Brain microvascular endothelial cell (primary cell): ENCODE data around the gene CHD9.

Experiments
- DNase-seq: peaks from one replicate; pipeline ENCODE4 v3.0.0-alpha.2; 2020
- H3K27ac ChIP-seq: fragments of 250-450 bp; sonication (Bioruptor Pico); 2 replicates; pipeline ENCODE4 v1.5.1; 2020; ENCODE audit warnings: mild to moderate bottlenecking, moderate library complexity
- H3K27me3 ChIP-seq: fragments of 250-450 bp; sonication (Bioruptor Pico); replicated peaks from 2 replicates; pipeline ENCODE4 v1.5.1; 2020; ENCODE audit warnings: mild to moderate bottlenecking
- H3K36me3 ChIP-seq: fragments of 250-450 bp; sonication (Bioruptor Pico); replicated peaks from 2 replicates; pipeline ENCODE4 v1.5.1; 2020; ENCODE audit warnings: mild to moderate bottlenecking
- H3K4me3 ChIP-seq: 2 replicates; pipeline ENCODE4 v1.5.1; 2011; ENCODE audit warnings: low read depth, mild to moderate bottlenecking, control low read depth, low read length, moderate library complexity
- CTCF ChIP-seq: IDR thresholded peaks from 2 replicates; pipeline ENCODE4 v1.5.1; 2011; ENCODE audit warnings: low read depth, mild to moderate bottlenecking, moderate library complexity, low read length, control low read depth, inconsistent platforms; ENCODE audit errors: missing control alignments
- in situ Hi-C: cut with HindIII; loops from 2 replicates; pipeline ENCODE4 v1.10.0; 2017; ENCODE audit warnings: low sequenced_read_pairs, low pct_ligation_motif_present

The CHD9 gene

GRCh38 chr16:53100131-53100748, 45.4 kb downstream of the CHD9 start:
- no peak for DNase-seq
- TF ChIP-seq CTCF, result no peak
- in situ Hi-C loops, result no loop called here
- H3K36me3 ChIP-seq, result no peaks in the 10 kb centered on the region
- H3K27me3 ChIP-seq, result no peaks in the 10 kb centered on the region
- peak overlapping the region; percentile 90 for H3K27ac ChIP-seq
- peak overlapping the region; percentile 46 for H3K4me3 ChIP-seq

- H3K27me3 ChIP-seq, result no peaks in the 10 kb centered on the region
- in situ Hi-C loops, result no loop called here
- H3K27ac ChIP-seq, result no peak overlapping the region
- H3K36me3 ChIP-seq, result no peaks in the 10 kb centered on the region
- no peak for DNase-seq
- no peak for TF ChIP-seq CTCF
- H3K4me3 ChIP-seq, result no peak overlapping the region
These were observed 46.1 kb downstream of the CHD9 start for GRCh38 chr16:53100889-53101288.

GRCh38 chr16:53103811-53104210, 49.0 kb downstream of the CHD9 start:
- no peak for TF ChIP-seq CTCF
- Histone ChIP-seq H3K36me3 (no peaks in the 10 kb centered on the region), H3K27ac (no peak overlapping the region), H3K27me3 (no peaks in the 10 kb centered on the region), H3K4me3 (no peak overlapping the region)
- in situ Hi-C loops, result no loop called here
- DNase-seq, result no peak

- in situ Hi-C loops, result no loop called here
- Histone ChIP-seq H3K27me3 (no peaks in the 10 kb centered on the region), H3K36me3 (no peaks in the 10 kb centered on the region), H3K27ac (no peak overlapping the region), H3K4me3 (no peak overlapping the region)
- DNase-seq, result no peak
- TF ChIP-seq CTCF, result no peak
These were observed 50.8 kb downstream of the CHD9 start for GRCh38 chr16:53105565-53105964.

- no peak for DNase-seq
- no peaks in the 10 kb centered on the region for H3K27me3 ChIP-seq
- no peak overlapping the region for H3K4me3 ChIP-seq
- TF ChIP-seq CTCF, result no peak
- H3K27ac ChIP-seq, result no peak overlapping the region
- in situ Hi-C loops, result no loop called here
- no peaks in the 10 kb centered on the region for H3K36me3 ChIP-seq
These were observed 56.4 kb downstream of the CHD9 start for GRCh38 chr16:53111078-53111791.
